GM12891 (cell line): ENCODE results near the gene HDDC2.

Source experiments
- PAX5 ChIP-seq: IDR thresholded peaks from 2 replicates; pipeline ENCODE4 v1.6.1; 2011; ENCODE audit warnings: low read length, moderate library complexity, mild to moderate bottlenecking; ENCODE audit not compliant: insufficient read depth, severe bottlenecking
- POLR2A ChIP-seq: IDR thresholded peaks from 2 replicates; pipeline ENCODE4 v1.6.1; 2011; ENCODE audit warnings: low read depth, low read length, control low read depth
- POLR2AphosphoS5 ChIP-seq: IDR thresholded peaks from 2 replicates; pipeline ENCODE4 v1.6.1; 2011; ENCODE audit warnings: low read depth, low read length, control low read depth
- POU2F2 ChIP-seq: IDR thresholded peaks from 2 replicates; pipeline ENCODE4 v1.6.1; 2011; ENCODE audit warnings: low read depth, mild to moderate bottlenecking, control low read depth, low read length, moderate library complexity
- SPI1 ChIP-seq: IDR thresholded peaks from 2 replicates; pipeline ENCODE4 v1.6.1; 2011; ENCODE audit warnings: low read depth, low read length, control low read depth
- TAF1 ChIP-seq: IDR thresholded peaks from 2 replicates; pipeline ENCODE4 v1.6.1; 2011; ENCODE audit warnings: low read depth, low read length, control low read depth

DNA sequence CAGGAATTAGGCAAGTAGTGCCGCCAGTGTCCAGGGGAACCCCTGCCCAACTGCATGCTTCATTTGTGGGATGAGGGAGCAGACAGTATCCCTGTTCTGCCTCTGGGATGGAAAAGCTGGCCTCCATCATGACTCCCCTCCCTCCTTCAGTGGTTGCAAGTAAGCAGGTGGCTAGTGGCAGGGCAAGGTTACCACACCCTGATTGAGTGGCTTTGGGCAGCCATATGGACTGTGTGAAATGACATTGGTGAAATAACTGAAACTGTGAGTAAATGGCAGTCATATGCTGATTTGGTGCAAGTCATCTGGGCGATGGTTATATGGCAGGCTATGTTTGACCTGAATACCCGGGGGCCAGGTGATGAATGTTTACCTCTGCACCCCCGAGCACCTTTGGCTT, 33.0 kb downstream of the HDDC2 start:
- TF ChIP-seq POLR2A (no peak), POLR2AphosphoS5 (no peak), TAF1 (no peak), SPI1 (no peak), PAX5 (no peak), POU2F2 (no peak)
